Esophagus mucosa (tissue), 1 donor: ENCODE data around the gene NUDT14. TPM values are rescaled to one million over a fixed set of nuclear protein-coding genes. Genes with fewer than 3 reads are reported as not detected.

Experiments
- ATAC-seq: fragments of 200-7000 bp; cut with Tn5 transposase; one replicate; pipeline ENCODE4 v1.9.1; 2020
- total RNA-seq: library from RNA; stranded (reverse); gene quantifications from one replicate; pipeline ENCODE4 v1.2.4, GENCODE V29; 2023
- donor health status: DM: yes; HTN: yes; CAD: no.

NUDT14 gene
- total RNA-seq, 1 donor from 2014 or later, result 14.7 TPM

- ATAC-seq, result peak; percentile 24
These were observed 15.3 kb upstream of the NUDT14 start for GRCh38 chr14:105196265-105196960.

GRCh38 chr14:105195522-105196264 is 14.6 kb upstream of the NUDT14 start:
- ATAC-seq, result no peak

- ATAC-seq, result no peak
These were observed 13.9 kb upstream of the NUDT14 start for GRCh38 chr14:105195051-105195450.

- no peak for ATAC-seq
These were observed 13.0 kb upstream of the NUDT14 start for GRCh38 chr14:105193916-105194782.

- peak; percentile 21 for ATAC-seq
These were observed 12.0 kb upstream of the NUDT14 start for GRCh38 chr14:105192866-105193731.

GRCh38 chr14:105187935-105188524 is 6.9 kb upstream of the NUDT14 start:
- ATAC-seq, result peak; percentile 66

- ATAC-seq, result no peak
These were observed 6.0 kb upstream of the NUDT14 start for GRCh38 chr14:105187116-105187515.

- no peak for ATAC-seq
These were observed 4.9 kb upstream of the NUDT14 start for GRCh38 chr14:105185973-105186372.

- no peak for ATAC-seq
These were observed 3.9 kb upstream of the NUDT14 start for GRCh38 chr14:105185001-105185400.

GRCh38 chr14:105184461-105184860 is 3.3 kb upstream of the NUDT14 start:
- no peak for ATAC-seq

GRCh38 chr14:105182296-105183020 is 1.3 kb upstream of the NUDT14 start:
- ATAC-seq, result peak; percentile 10

GRCh38 chr14:105181549-105182295 is 610 bp upstream of the NUDT14 start:
- no peak for ATAC-seq

- ATAC-seq, result no peak
These were observed 1.9 kb downstream of the NUDT14 start for GRCh38 chr14:105179191-105179590.

- ATAC-seq, result no peak
These were observed 2.3 kb downstream of the NUDT14 start for GRCh38 chr14:105178868-105179140.

GRCh38 chr14:105178069-105178867 is 2.8 kb downstream of the NUDT14 start:
- no peak for ATAC-seq

- no peak for ATAC-seq
These were observed 4.0 kb downstream of the NUDT14 start for GRCh38 chr14:105177082-105177481.

- no peak for ATAC-seq
These were observed 4.6 kb downstream of the NUDT14 start for GRCh38 chr14:105176513-105176912.

- ATAC-seq, result peak; percentile 34
These were observed 6.9 kb downstream of the NUDT14 start for GRCh38 chr14:105173901-105174894.
